Cardiac septum (tissue), 1 donor: ENCODE measurements around the gene EPHA2. TPM values are rescaled to one million over a fixed set of nuclear protein-coding genes. Genes with fewer than 3 reads are reported as not detected.
"Not testable (repeated sequence)": the region's sequence is repeated elsewhere in the genome, so short reads cannot be mapped to it uniquely, and the experiment has no call there.

ENCODE experiments used
- DNase-seq: peaks from one replicate; pipeline ENCODE4 v3.0.0-alpha.2; 2020; ENCODE audit warnings: low spot score
- intact Hi-C: fragments of 100-400 bp; cut with DNase I; formaldehyde crosslinking; loops from one replicate; pipeline ENCODE4 v1.14.0; 2022
- total RNA-seq: library from RNA; stranded (reverse); fragmentation: NEBNext Ultra II Directional; extraction: Animal tissue kit (Norgen Biotek cat#: 25700); gene quantifications from one replicate; pipeline ENCODE4 v1.2.1, GENCODE V29; 2021
- donor health status: DM: no; HTN: no; CAD: no.

EPHA2 gene
- total RNA-seq, 1 donor from 2014 or later: 26.1 TPM

- DNase-seq: no peak
- intact Hi-C loops: no loop called here
These were observed 16.5 kb upstream of the EPHA2 start for GRCh38 chr1:16172218-16172830.

DNA sequence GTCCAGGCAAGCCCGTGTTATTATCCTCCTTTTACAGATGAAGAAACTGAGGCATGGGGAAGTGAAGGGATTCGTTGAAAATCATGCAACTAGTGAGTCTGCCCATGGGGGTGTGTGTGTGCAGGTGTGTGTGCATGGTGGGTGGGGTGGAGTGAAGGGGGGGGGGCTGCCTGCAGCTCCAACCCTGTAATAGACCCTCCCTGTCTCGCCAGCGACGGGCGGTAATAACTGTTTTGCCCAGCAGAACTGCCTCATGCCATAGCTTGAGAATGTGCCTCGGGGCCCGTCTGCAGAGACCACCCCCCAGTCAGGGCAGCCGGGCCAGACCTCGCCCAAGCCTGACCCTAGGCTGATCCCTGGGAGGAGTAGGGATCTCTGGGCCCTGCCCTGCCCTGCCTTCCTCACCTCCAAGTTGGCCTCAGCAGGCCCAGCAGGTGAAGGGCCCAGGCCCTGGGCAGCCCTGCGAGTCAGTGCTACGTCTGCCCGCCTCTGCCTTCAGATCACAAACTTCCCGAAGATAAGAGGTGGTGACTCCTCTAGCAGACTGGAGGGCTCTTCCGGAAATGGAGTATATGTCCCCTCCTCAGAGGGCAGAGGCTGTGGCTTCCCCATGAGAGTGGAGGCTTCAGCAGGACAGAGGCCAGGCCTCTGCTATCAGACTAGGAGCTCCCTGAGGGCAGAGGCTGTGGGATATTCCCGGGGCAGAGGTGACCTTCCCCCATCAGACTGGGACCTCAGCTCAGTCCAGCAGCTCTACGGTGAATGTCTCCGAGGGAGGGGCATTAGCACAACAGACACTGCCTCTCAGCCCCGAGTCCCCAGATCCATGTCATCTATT, 15.7 kb upstream of the EPHA2 start:
- intact Hi-C loops: no loop called here
- DNase-seq: no peak

DNA sequence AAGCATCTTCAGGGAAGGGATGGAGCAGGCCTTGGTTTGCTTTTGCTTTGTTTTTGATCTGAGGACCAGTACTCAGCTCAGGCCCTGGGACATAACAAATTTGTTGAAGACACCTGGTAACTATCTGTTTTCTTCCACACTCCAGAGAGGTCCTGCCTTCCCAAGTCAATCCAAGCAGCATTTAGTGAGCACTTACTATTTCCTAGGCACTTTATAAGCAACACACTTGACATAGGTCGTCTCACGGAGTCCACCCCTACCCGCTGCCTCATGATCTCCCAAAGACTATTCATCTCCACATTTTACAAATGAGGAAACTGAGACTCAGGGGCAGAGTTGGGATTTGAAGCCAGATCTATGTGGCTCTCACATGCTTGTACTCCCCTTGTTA, 14.4 kb upstream of the EPHA2 start:
- no peak for DNase-seq
- intact Hi-C loops: no loop called here

GRCh38 chr1:16168622-16169360, 12.9 kb upstream of the EPHA2 start:
- DNase-seq: no peak
- intact Hi-C loops: no loop called here

- DNase-seq, intact Hi-C loops: not testable (repeated sequence)
These were observed 12.3 kb upstream of the EPHA2 start for GRCh38 chr1:16168144-16168495.

DNA sequence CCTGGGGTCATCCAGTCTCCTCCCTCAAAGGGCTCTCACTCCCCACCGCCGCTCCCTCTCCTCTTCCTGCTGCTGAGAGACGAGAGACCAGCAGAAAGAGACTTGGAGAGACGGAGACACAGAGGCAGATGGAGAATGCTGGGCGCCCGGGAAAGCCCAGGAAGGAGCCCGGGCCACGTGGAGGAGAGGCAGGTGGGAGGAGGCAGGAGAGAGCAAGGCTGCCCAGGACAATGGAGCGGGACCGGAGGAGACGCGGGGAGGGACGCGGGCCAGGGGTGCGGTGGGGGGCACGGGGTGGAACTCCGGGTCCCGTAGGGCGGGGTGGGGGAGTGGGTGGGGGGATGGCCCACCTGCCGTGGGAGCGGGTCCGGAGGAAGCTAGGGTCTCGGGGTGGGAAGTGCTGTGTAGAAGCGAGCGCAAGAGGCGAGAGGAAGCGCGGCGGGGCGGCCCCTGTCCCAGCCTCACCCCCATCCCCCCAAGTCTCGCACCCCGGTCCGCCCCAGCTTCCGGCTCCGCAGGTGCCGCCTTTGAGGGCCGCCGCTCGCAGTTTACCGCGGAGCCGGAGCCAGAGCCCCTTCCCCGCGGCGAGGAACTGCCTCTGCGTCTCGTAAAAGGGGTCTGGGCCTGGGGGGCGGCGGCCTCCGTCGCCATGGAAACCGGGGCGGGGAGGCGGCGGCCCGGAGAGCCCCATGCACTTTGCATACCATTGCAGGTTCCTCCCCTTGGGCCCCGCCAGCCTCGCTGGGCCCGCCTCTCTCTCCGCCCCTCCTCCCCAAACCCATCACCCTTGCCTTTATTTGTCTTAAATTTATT, 11.7 kb upstream of the EPHA2 start:
- DNase-seq: no peak
- intact Hi-C loops: no loop called here

DNA sequence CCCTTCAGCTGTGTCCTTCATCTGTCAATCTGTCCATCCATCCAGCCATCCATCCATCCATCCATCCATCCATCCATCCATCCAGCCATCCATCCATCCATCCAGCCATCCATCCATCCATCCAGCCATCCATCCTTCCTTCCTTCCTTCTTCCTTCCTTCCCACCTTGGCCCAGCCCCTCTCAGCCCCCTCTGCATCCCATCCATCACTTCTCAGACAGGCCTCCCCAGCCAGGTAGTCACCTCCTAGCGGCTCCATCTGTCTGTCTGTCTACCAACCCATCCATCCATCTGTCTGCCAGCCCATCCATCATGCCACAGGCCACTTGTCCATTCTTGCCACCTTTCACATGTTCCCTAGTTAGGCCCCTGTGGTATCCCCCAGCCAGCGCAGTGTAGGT, 10.2 kb upstream of the EPHA2 start:
- no peak for DNase-seq

GRCh38 chr1:16165548-16165947, 9.7 kb upstream of the EPHA2 start:
- intact Hi-C loops: no loop called here
- DNase-seq: no peak

More for the DNA sequence above, 10.2 kb upstream of the EPHA2 start:
- intact Hi-C loops: no loop called here

- intact Hi-C loops: no loop called here
- DNase-seq: no peak
These were observed 9.2 kb upstream of the EPHA2 start for GRCh38 chr1:16165073-16165364.

DNA sequence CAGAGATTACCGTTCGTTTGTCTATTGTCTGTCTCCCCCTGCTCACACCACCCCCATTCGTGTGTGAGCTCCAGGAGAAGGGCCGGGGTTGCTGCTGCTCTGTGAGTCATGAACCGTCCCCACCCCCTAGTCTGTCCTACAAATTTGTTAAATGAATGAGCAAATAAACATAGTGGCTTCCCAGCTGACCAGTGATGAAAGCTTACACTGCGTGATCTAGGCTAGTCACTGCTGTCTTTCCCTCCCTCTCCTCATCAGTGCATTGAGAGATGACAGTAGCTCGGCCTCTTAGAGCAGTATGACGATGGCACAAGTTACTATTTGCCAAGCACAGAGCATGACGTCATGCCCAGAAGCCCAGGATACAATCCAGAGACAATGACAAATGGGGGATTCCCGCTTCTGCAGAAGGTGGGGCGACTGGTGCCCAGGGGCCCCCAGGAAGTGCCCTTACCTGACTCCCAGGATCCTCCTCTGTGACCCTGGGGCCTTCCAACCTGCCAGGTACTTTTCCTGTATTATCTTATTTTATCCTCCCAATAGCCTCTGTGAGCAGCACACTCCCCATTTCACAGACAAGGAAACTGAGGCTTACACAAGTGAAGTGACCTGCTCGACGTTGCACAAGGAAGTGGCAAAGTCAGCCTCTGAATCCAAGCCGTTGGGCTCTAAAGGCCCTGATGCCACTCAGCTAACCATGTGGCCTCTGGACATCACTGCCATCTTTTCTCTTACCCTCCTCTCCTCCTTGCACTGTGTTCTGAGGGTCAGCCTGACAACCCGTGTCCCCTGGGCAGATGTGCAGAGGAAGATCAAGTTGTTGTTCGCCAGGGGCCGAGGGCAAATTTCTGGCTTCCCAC, 8.6 kb upstream of the EPHA2 start:
- intact Hi-C loops: no loop called here
- no peak for DNase-seq

GRCh38 chr1:16163608-16164212, 7.8 kb upstream of the EPHA2 start:
- intact Hi-C loops, DNase-seq: not testable (repeated sequence)

DNA sequence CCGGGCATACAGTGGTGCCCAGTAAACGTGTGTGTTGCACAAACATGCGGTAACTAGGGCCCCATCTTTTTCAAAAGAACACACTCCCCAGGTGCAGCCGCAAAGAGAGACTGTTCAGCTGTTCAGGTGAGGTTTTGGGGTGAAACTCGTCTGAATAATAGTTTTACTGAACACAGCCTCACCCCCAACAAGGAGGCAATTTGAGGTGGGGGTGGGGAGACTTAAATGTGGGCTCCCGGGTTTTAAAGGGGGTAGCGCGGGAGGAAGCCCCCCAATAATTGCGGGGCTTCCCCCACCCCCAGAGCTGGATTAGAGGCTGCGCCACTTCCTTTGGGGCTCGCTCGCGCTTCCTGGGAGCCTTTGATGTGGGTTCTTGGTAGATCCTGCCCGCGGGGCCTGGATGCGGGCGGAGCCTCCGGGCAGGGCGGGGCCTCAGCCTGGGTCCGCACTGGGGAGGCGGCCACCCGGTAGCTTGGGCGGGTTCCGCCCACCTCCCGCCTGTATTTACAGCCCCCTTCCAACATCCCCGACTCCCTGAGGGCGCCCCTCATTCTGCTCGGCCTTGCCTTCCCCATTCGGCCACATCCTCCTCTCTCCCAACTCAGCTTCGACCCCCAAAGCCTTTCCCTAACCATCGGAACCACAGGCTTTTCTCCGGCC, 6.4 kb upstream of the EPHA2 start:
- DNase-seq: no peak
- intact Hi-C loops: no loop called here

DNA sequence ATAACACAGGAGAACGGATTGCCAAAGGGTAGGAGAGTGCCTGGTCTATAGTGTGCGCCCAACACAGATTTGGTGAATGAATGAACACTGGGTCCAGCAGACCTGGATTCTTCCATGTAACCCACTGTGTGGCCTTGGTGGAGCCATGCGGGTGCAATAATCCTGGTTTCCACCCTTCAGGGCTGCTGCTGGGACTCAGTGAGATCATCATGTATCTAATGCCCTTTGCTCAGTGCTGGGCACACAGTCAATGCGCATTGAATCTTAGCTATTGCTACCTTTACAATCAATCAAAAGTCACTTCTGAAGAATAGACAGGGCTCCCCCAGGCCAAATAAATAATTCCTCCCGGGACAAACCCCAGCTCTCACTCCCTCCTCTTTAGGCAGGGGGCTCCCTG, 5.8 kb upstream of the EPHA2 start:
- intact Hi-C loops: no loop called here
- no peak for DNase-seq

DNA sequence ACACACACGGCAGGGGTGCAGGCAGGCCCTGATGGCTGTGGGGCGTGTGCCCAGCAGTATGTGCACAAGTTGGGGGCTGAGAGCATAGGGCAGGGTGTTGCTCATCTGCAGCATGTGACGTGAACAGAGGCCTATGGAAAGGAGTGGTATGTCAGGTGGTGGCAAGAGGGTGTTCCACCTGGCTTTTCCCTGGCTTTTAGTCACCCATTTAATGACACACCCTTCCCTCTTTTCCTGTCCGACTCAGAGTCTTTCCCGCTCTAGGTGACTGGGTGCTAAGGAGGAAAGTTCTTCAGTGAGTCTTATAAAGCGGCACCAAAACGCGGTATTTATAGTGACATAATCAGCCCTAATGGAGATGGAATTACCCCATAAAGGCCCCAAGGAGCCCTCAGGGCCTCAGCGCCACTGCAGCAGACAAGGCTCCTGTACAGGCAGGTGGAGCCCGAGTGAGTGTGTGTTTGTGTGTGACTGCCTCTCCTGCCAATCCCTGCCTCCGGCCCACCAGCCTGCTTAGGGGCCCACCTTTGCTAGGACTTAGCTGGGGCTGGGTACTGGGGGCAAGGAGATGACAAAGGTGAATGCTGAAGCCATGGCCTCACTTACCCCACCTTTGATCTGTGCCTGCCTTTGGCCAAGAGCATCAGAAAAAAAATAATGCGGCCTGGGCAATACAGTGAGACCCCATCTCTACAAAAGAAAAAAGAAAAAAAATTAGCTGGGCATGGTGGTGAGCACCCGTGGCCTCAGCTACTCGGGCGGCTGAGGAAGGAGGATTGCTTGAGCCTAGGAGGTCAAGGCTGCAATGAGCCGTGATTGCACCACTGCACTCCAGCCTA, 3.3 kb upstream of the EPHA2 start:
- intact Hi-C loops: no loop called here
- DNase-seq: no peak

DNA sequence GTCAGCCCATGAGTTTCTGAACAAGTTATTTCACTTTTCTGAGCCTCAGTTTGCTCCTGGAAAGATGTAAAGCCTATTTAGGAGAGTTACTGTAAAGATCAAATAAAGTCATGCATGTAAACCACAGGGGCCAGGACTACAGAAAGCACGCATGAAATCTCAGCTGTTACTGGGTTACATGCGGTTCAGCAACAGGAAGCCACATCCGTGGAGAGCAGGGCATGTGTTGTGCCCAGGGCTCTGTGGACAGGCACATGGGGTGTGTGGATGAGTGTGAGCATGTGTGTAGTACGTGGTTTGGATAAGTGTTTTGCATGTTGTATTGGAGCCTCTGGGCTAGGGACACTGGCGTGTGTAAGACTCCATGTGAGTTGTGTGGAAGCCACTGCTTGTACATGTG, 2.2 kb upstream of the EPHA2 start:
- DNase-seq: no peak
- intact Hi-C loops: no loop called here

- intact Hi-C loops: no loop called here
- no peak for DNase-seq
These were observed 1.1 kb upstream of the EPHA2 start for GRCh38 chr1:16156848-16157495.
